Measurements from ENCODE around the gene TM9SF2.

Gene TM9SF2

GRCh38 chr13:99516153-99516929 lies 15.1 kb downstream of the TM9SF2 start:
- TF ChIP-seq CTCF (IDR thresholded peaks at IDR 0.05), result no peak

DNA sequence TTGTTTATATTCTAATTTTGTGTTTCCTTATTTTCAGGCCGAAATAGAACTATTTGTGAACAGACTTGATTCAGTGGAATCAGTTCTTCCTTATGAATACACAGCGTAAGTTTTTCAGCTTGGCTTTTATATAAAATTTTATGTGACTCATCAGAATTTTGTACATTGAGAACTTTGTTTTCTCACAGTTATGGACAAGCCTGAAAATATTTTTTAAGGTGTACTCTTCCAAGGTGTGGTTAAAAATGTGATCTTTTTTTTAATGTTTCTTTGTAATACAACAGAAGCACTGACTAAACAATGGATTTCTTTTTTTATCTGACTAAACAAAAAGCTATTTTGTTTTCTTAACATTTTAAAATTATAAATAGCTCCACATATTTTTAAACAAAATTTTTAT lies 16.3 kb downstream of the TM9SF2 start:
- TF ChIP-seq CTCF (IDR thresholded peaks at IDR 0.05), result no peak

DNA sequence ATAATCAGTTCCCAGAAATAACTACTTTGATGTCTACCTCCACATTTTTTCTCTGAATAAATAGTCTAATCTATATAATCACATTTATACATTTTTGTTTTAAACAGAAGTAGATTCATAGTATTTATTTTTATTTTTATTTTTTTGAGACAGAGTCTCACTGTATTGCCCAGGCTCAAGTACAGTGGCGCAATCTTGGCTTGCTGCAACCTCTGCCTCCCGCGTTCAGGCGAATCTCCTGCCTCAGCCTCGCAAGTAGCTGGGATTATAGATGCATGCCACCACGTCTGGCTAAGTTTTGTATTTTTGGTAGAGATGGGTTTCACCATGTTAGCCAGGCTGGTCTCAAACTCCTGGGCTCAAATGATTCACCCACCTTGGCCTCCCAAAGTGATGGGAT lies 16.7 kb downstream of the TM9SF2 start:
- TF ChIP-seq CTCF (IDR thresholded peaks at IDR 0.05), result no peak

- no peak for TF ChIP-seq CTCF (IDR thresholded peaks at IDR 0.05)
Observed at GRCh38 chr13:99522298-99522697, 21.0 kb downstream of the TM9SF2 start.

DNA sequence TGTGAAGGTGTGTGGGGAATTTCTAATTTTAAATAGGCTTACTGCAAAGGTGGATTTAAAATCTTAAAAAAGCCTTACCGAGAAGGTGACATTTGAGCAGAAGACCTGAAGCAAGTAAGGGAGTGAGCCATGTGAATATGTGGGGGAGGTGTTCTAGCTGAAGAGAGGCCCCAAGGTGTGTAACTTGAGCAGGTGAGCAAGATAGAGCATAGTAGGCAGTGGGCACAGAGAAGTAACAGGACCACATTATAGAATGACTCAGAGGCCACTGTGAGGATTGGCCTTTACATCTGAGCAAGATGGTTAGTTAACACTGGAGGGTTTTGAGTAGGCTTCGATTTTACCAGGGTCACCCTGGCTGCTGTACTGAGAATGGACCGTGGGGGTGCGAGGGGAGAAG lies 22.6 kb downstream of the TM9SF2 start:
- TF ChIP-seq CTCF (IDR thresholded peaks at IDR 0.05), result no peak

DNA sequence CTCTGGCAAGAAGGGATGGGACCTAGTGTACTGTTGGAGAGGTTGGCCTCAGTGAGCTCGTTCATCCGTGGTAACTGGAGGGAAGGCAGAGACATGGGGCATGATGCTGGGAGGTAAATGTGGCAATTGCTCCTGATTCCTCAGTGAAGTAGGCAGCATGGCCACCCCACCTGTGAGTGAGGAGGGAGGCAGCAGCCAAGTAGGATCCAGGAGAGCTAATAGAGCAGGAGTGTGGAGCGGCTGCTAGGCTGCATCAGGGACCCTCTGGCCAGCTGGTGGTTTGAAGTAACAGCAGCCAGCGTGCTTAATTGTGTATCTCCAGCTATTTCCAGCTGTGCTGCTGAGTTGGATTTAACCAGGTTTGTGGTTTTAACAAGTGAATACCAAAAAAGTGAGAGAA lies 24.7 kb downstream of the TM9SF2 start:
- no peak for TF ChIP-seq CTCF (IDR thresholded peaks at IDR 0.05)

DNA sequence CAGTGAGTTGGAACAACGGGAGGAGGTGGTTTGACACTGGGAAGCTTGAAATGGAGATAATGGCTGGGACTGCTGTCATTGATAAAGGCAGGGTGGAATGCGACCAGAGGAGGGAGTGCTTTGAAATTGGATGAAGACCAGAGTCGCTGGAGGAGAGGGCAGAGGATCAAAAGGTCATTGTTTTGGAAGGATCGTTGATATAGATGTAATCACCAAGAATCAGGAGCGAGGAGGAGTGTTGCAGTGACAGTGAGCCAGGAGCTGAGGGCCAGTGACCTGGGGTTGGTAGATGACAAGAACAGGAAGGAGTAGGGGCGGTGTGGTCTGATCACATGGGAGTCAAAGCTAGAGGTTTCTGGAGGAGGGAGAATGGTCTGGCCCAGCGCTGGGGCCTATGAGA lies 25.3 kb downstream of the TM9SF2 start:
- no peak for TF ChIP-seq CTCF (IDR thresholded peaks at IDR 0.05)

GRCh38 chr13:99527301-99527700 lies 26.0 kb downstream of the TM9SF2 start:
- no peak for TF ChIP-seq CTCF (IDR thresholded peaks at IDR 0.05)
